Measurements from ENCODE around the gene AHCYL2.
A peak's percentile ranks its signal among the peaks of the same experiment; 100 is the strongest.

AHCYL2 gene

DNA sequence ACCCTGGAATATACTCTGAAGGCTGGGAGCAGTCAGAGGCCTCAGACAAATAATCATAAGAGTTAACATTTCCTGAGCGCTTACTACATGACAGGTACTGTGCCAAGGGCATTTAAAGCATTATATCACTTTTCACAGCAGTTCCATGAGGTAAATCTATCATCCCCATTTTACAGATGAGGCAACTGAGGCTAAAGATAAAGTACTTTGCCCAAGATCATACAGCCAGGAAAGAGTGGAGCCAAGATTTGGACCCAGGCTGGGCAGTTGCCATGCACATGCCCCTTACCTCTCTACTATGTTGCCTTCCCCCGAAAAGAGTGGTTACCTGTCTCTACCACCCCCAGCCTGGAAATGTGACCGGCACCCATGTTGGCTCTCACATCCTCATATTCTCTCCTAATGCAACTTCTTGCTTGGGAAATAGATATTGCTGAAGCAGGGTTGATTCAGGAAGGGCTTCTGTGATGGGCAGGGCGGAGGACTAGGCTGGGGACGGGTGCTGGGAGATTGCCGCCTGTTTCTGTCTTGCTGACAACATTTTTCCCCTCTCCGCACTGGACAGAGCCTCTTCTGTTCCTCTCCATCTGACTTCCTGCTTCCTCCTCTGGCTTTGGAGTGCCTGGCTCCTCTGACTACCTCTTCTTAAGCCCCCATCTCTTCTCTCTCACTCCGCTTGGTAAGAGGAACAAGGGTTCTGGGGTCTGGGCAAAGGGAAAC lies 22.6 kb upstream of the AHCYL2 start:
- Histone ChIP-seq H3K79me2 (ENCODE audit: insufficient read depth, low read length) (no peaks in the 10 kb centered on the region), H3K4me2 (ENCODE audit: low read length) (no peak overlapping the region), H3K4me3 (ENCODE audit: low read depth, low read length, poor library complexity, severe bottlenecking) (no peak overlapping the region), H3K27me3 (ENCODE audit: insufficient read depth, low read length) (peaks cover 9% of the 10 kb centered on the region; the same call in 1 of the 2 replicates), H3K36me3 (ENCODE audit: insufficient read depth, low read length) (no peaks in the 10 kb centered on the region), H3K9ac (ENCODE audit: low read length) (no peak overlapping the region), H3F3A (ENCODE audit: insufficient read depth, low read length) (no peaks in the 10 kb centered on the region), H4K20me1 (ENCODE audit: insufficient read depth, low read length) (no peaks in the 10 kb centered on the region), H3K9me3 (ENCODE audit: low read length) (no peaks in the 10 kb centered on the region), H3K9me2 (ENCODE audit: low read depth, low read length) (no peaks in the 10 kb centered on the region), H3K4me1 (ENCODE audit: insufficient read depth, low read length, severe bottlenecking) (peaks cover 5% of the 10 kb centered on the region), H2AFZ (ENCODE audit: low read length) (no peak overlapping the region), H3K27ac (ENCODE audit: low read depth, low read length, poor library complexity, severe bottlenecking) (no peak overlapping the region)
- TF ChIP-seq EZH2 (IDR thresholded peaks at IDR 0.05; ENCODE audit: borderline replicate concordance, low read length), result no peak
- TF ChIP-seq, protein P1, sequence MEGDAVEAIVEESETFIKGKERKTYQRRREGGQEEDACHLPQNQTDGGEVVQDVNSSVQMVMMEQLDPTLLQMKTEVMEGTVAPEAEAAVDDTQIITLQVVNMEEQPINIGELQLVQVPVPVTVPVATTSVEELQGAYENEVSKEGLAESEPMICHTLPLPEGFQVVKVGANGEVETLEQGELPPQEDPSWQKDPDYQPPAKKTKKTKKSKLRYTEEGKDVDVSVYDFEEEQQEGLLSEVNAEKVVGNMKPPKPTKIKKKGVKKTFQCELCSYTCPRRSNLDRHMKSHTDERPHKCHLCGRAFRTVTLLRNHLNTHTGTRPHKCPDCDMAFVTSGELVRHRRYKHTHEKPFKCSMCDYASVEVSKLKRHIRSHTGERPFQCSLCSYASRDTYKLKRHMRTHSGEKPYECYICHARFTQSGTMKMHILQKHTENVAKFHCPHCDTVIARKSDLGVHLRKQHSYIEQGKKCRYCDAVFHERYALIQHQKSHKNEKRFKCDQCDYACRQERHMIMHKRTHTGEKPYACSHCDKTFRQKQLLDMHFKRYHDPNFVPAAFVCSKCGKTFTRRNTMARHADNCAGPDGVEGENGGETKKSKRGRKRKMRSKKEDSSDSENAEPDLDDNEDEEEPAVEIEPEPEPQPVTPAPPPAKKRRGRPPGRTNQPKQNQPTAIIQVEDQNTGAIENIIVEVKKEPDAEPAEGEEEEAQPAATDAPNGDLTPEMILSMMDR (IDR thresholded peaks at IDR 0.05; ENCODE audit: low read length), result no peak

DNA sequence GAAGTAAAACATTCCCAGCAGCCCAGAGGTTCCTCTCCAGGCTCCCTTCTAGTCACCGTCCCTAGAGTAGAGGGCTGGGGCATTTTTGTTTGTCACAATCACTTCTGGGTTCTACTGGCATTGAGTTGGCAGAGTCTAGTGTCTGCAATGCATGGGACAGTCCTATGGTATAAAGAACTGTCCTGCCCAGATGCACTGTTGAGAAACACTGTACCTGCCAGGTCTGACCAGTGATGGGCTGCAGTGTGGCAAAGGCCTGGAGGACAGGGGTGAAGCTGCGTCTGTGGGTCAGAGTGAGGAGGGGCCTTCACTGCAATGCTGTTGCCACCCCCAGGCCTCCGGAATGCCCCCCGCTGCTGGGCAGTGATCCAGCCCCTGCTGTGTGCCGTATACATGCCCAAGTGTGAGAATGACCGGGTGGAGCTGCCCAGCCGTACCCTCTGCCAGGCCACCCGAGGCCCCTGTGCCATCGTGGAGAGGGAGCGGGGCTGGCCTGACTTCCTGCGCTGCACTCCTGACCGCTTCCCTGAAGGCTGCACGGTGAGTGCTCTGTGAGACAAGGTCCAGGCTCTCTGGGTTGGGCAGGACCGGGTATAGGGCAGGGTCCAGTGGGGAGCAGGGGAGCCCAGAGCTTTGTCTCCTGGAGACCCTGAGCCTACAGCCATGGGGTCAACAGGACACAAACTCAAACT lies 21.6 kb upstream of the AHCYL2 start:
- Histone ChIP-seq H3K27me3 (ENCODE audit: insufficient read depth, low read length) (peaks cover 9% of the 10 kb centered on the region; the same call in 1 of the 2 replicates), H2AFZ (ENCODE audit: low read length) (no peak overlapping the region), H3K9me3 (ENCODE audit: low read length) (no peaks in the 10 kb centered on the region), H3K9ac (ENCODE audit: low read length) (no peak overlapping the region), H3K27ac (ENCODE audit: low read depth, low read length, poor library complexity, severe bottlenecking) (no peak overlapping the region), H3K9me2 (ENCODE audit: low read depth, low read length) (no peaks in the 10 kb centered on the region), H4K20me1 (ENCODE audit: insufficient read depth, low read length) (no peaks in the 10 kb centered on the region), H3K4me1 (ENCODE audit: insufficient read depth, low read length, severe bottlenecking) (peaks cover 5% of the 10 kb centered on the region), H3F3A (ENCODE audit: insufficient read depth, low read length) (no peaks in the 10 kb centered on the region), H3K36me3 (ENCODE audit: insufficient read depth, low read length) (no peaks in the 10 kb centered on the region), H3K4me2 (ENCODE audit: low read length) (no peak overlapping the region), H3K79me2 (ENCODE audit: insufficient read depth, low read length) (no peaks in the 10 kb centered on the region), H3K4me3 (ENCODE audit: low read depth, low read length, poor library complexity, severe bottlenecking) (no peak overlapping the region)
- TF ChIP-seq, protein P1 (IDR thresholded peaks at IDR 0.05; ENCODE audit: low read length), result no peak
- no peak for TF ChIP-seq EZH2 (IDR thresholded peaks at IDR 0.05; ENCODE audit: borderline replicate concordance, low read length)

DNA sequence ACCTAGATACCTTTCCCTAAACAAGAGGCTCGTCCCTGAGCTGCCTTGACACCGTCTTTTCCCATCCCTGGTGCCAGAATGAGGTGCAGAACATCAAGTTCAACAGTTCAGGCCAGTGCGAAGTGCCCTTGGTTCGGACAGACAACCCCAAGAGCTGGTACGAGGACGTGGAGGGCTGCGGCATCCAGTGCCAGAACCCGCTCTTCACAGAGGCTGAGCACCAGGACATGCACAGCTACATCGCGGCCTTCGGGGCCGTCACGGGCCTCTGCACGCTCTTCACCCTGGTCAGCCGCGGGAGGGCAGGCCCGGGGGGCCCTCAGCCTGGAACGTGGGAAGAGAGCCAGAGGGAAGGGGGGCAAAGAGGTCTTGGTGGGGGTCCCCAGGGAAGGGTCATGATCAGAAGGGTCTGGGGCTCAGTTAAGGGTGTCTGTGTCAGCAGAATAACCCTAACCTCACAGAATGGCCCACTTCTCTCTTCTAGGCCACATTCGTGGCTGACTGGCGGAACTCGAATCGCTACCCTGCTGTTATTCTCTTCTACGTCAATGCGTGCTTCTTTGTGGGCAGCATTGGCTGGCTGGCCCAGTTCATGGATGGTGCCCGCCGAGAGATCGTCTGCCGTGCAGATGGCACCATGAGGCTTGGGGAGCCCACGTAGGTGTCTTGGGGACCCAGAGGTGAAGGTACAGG lies 19.6 kb upstream of the AHCYL2 start:
- no peak overlapping the region for H2AFZ ChIP-seq (ENCODE audit: low read length)
- no peaks in the 10 kb centered on the region for H3K9me2 ChIP-seq (ENCODE audit: low read depth, low read length)

More for the DNA sequence above, 19.6 kb upstream of the AHCYL2 start:
- no peaks in the 10 kb centered on the region for H4K20me1 ChIP-seq (ENCODE audit: insufficient read depth, low read length)
- no peaks in the 10 kb centered on the region for H3K79me2 ChIP-seq (ENCODE audit: insufficient read depth, low read length)
- no peaks in the 10 kb centered on the region for H3F3A ChIP-seq (ENCODE audit: insufficient read depth, low read length)
- no peaks in the 10 kb centered on the region for H3K36me3 ChIP-seq (ENCODE audit: insufficient read depth, low read length)
- H3K4me3 ChIP-seq (ENCODE audit: low read depth, low read length, poor library complexity, severe bottlenecking), result no peak overlapping the region
- peaks cover 5% of the 10 kb centered on the region for H3K4me1 ChIP-seq (ENCODE audit: insufficient read depth, low read length, severe bottlenecking)
- H3K9me3 ChIP-seq (ENCODE audit: low read length), result no peaks in the 10 kb centered on the region
- TF ChIP-seq EZH2 (IDR thresholded peaks at IDR 0.05; ENCODE audit: borderline replicate concordance, low read length), result no peak
- TF ChIP-seq, protein P1 (IDR thresholded peaks at IDR 0.05; ENCODE audit: low read length), result no peak
- no peak overlapping the region for H3K9ac ChIP-seq (ENCODE audit: low read length)
- H3K27ac ChIP-seq (ENCODE audit: low read depth, low read length, poor library complexity, severe bottlenecking), result no peak overlapping the region
- H3K27me3 ChIP-seq (ENCODE audit: insufficient read depth, low read length), result peaks cover 9% of the 10 kb centered on the region; the same call in 1 of the 2 replicates
- peak overlapping the region; percentile 13; the same call in 1 of the 2 replicates for H3K4me2 ChIP-seq (ENCODE audit: low read length)

Data from OCI-LY1 (cell line).